ENCODE results near the gene SGSM2.

Gene SGSM2

GRCh38 chr17:2372180-2372579, 34.9 kb downstream of the SGSM2 start:
- no peak for TF ChIP-seq CTCF (conservative IDR thresholded peaks at IDR 0.05; ENCODE audit: low read length)
- no peak overlapping the region for H3K4me3 ChIP-seq (ENCODE audit: low read length)
- no peak for DNase-seq (ENCODE audit: low read depth)

GRCh38 chr17:2372681-2373080, 35.4 kb downstream of the SGSM2 start:
- no peak for DNase-seq (ENCODE audit: low read depth)
- no peak for TF ChIP-seq CTCF (conservative IDR thresholded peaks at IDR 0.05; ENCODE audit: low read length)
- H3K4me3 ChIP-seq (ENCODE audit: low read length), result no peak overlapping the region

- no peak for DNase-seq (ENCODE audit: low read depth)
- no peak for TF ChIP-seq CTCF (conservative IDR thresholded peaks at IDR 0.05; ENCODE audit: low read length)
- H3K4me3 ChIP-seq (ENCODE audit: low read length), result no peak overlapping the region
Observed at GRCh38 chr17:2373179-2373578, 35.9 kb downstream of the SGSM2 start.

- no peak for DNase-seq (ENCODE audit: low read depth)
- no peak overlapping the region for H3K4me3 ChIP-seq (ENCODE audit: low read length)
- TF ChIP-seq CTCF (conservative IDR thresholded peaks at IDR 0.05; ENCODE audit: low read length), result no peak
Observed at GRCh38 chr17:2374549-2375285, 37.4 kb downstream of the SGSM2 start.

GRCh38 chr17:2375406-2375805, 38.1 kb downstream of the SGSM2 start:
- H3K4me3 ChIP-seq (ENCODE audit: low read length), result no peak overlapping the region
- TF ChIP-seq CTCF (conservative IDR thresholded peaks at IDR 0.05; ENCODE audit: low read length), result no peak
- DNase-seq (ENCODE audit: low read depth), result no peak

GRCh38 chr17:2376107-2376506, 38.8 kb downstream of the SGSM2 start:
- H3K4me3 ChIP-seq (ENCODE audit: low read length), result no peak overlapping the region
- DNase-seq (ENCODE audit: low read depth), result no peak
- no peak for TF ChIP-seq CTCF (conservative IDR thresholded peaks at IDR 0.05; ENCODE audit: low read length)

GRCh38 chr17:2377659-2378058, 40.4 kb downstream of the SGSM2 start:
- TF ChIP-seq CTCF (conservative IDR thresholded peaks at IDR 0.05; ENCODE audit: low read length), result no peak

More at GRCh38 chr17:2377659-2378058, 40.4 kb downstream of the SGSM2 start:
- no peak for DNase-seq (ENCODE audit: low read depth)
- no peak overlapping the region for H3K4me3 ChIP-seq (ENCODE audit: low read length)

Measured in AG10803 (cell line).